HepG2 (cell line): ENCODE data around the gene C2orf15. TPM values are rescaled to one million over a fixed set of nuclear protein-coding genes. Genes with fewer than 3 reads are reported as not detected.

Source experiments
- ATAC-seq: fragments of 200-7000 bp; cut with Tn5 transposase; 3 replicates; pipeline ENCODE4 v1.9.1; 2020; ENCODE audit warnings: mild to moderate bottlenecking, moderate library complexity
- BruUV-seq: library from RNA; stranded (reverse); fragments of 400-500 nt; replicated peaks from 2 replicates; lab custom pipeline; 2021; lab: Mats Ljungman, UMichigan
- CTCF ChIA-PET: fragments of 300-600 bp; formaldehyde crosslinking; extraction: SDS; loops from one replicate; lab custom pipeline; 2021; ENCODE audit warnings: low total read pairs, inconsistent platforms, low intra/inter-chr PET ratio; lab: Yijun Ruan, JAX
- POLR2A ChIA-PET: fragments of 350-600 bp; sonication (Branson Sonifier 250); formaldehyde crosslinking; loops from one replicate; lab custom pipeline; 2020; ENCODE audit warnings: antibody characterized with exemption, inconsistent platforms; lab: Yijun Ruan, JAX
- DNase-seq: peaks from one replicate; pipeline ENCODE4 v3.0.0-alpha.2; 2015; ENCODE audit warnings: low spot score
- FAIRE-seq: peaks from 3 replicates; lab custom pipeline; 2011; peaks lifted over from hg19 to GRCh38; lab: Jason Lieb, UNC
- H2AFZ ChIP-seq: one replicate; pipeline ENCODE4 v1.6.1; 2011; ENCODE audit warnings: low read length, inconsistent platforms
- H3K27ac ChIP-seq: fragments of 300-600 bp; 3 replicates; pipeline ENCODE4 v1.8.0; 2011; ENCODE audit warnings: mixed run types, mild to moderate bottlenecking, mixed read lengths, low read length, inconsistent platforms; ENCODE audit not compliant: insufficient read depth; ENCODE audit errors: extremely low read length
- H3K27me3 ChIP-seq, 2 experiments: fragments of 200-600 bp in 1 of 2; 2 replicates in 1 of 2; 3 replicates in 1 of 2; pipeline versions ENCODE4 v1.6.0 to v1.8.0; 2011; ENCODE audit warnings: low read length in 2 of 2, mild to moderate bottlenecking in 2 of 2, moderate library complexity in 2 of 2, inconsistent platforms in 1 of 2; ENCODE audit not compliant: insufficient read depth in 2 of 2, control insufficient read depth in 1 of 2
- H3K36me3 ChIP-seq, 2 experiments: fragments of 200-600 bp in 1 of 2; replicated peaks in 1 of 2; 2 replicates in 1 of 2; 3 replicates in 1 of 2; pipeline versions ENCODE4 v1.5.1 to v1.8.0; 2011; ENCODE audit warnings: low read length in 2 of 2, inconsistent platforms in 1 of 2; ENCODE audit not compliant: insufficient read depth in 2 of 2, control insufficient read depth in 1 of 2
- H3K4me1 ChIP-seq: 2 replicates; pipeline ENCODE4 v1.5.1; 2012; ENCODE audit warnings: low read length, inconsistent platforms; ENCODE audit not compliant: insufficient read depth
- H3K4me2 ChIP-seq: 2 replicates; pipeline ENCODE4 v1.6.0; 2011; ENCODE audit warnings: low read depth, low read length, inconsistent platforms
- H3K4me3 ChIP-seq, 3 experiments: fragments of 200-600 bp in 1 of 3; sonication (generic), shearing (Covaris generic) in 1 of 3; replicated peaks in 1 of 3; 2 replicates each; pipeline ENCODE4 v1.5.1; 2011 to 2016; ENCODE audit warnings: low read length in 3 of 3, inconsistent platforms in 2 of 3, low read depth in 2 of 3, mild to moderate bottlenecking in 2 of 3, control low read depth in 1 of 3, mixed read lengths in 1 of 3; ENCODE audit not compliant: insufficient read depth in 1 of 3
- H3K79me2 ChIP-seq: one replicate; pipeline ENCODE4 v1.6.1; 2011; ENCODE audit warnings: low read length, inconsistent platforms; ENCODE audit not compliant: insufficient read depth
- H3K9ac ChIP-seq: 2 replicates; pipeline ENCODE4 v1.6.0; 2011; ENCODE audit warnings: mild to moderate bottlenecking, low read depth, low read length, inconsistent platforms; ENCODE audit not compliant: insufficient read depth
- H3K9me3 ChIP-seq: 2 replicates; pipeline ENCODE4 v1.5.1; 2012; ENCODE audit warnings: mild to moderate bottlenecking, low read length
- H4K20me1 ChIP-seq: 2 replicates; pipeline ENCODE4 v1.6.0; 2011; ENCODE audit warnings: inconsistent platforms, mild to moderate bottlenecking, low read length, moderate library complexity; ENCODE audit not compliant: insufficient read depth
- ARID2 ChIP-seq: sonication (generic); formaldehyde crosslinking; IDR thresholded peaks from 2 replicates; pipeline ENCODE4 v1.8.1; 2022; ENCODE audit warnings: mild to moderate bottlenecking, missing genetic modification reagents, borderline replicate concordance
- MAFF ChIP-seq: IDR thresholded peaks from 2 replicates; pipeline ENCODE4 v1.6.1; 2011; ENCODE audit warnings: low read depth, low read length, improper control_type of control experiment
- MAFK ChIP-seq, 2 experiments: IDR thresholded peaks in 1 of 2; conservative IDR thresholded peaks in 1 of 2; 2 replicates each; pipeline ENCODE4 v1.6.1; 2011; ENCODE audit warnings: improper control_type of control experiment in 2 of 2, low read length in 2 of 2
- PITX1 ChIP-seq: sonication (generic); formaldehyde crosslinking; IDR thresholded peaks from 2 replicates; pipeline ENCODE4 v1.5.1; 2020; ENCODE audit warnings: mild to moderate bottlenecking, missing genetic modification reagents
- TRAFD1 ChIP-seq: sonication (generic); formaldehyde crosslinking; IDR thresholded peaks from 2 replicates; pipeline ENCODE4 v1.5.1; 2020; ENCODE audit warnings: missing genetic modification reagents, mild to moderate bottlenecking, borderline replicate concordance
- ZFP36L1 ChIP-seq: sonication (generic); formaldehyde crosslinking; IDR thresholded peaks from 2 replicates; pipeline ENCODE4 v1.8.0; 2022; ENCODE audit warnings: mild to moderate bottlenecking, missing genetic modification reagents, moderate library complexity
- ZNF30 ChIP-seq: sonication (generic); formaldehyde crosslinking; IDR thresholded peaks from 2 replicates; pipeline ENCODE4 v1.5.0; 2020; ENCODE audit warnings: mild to moderate bottlenecking, missing genetic modification reagents
- ZNF343 ChIP-seq: sonication (generic); formaldehyde crosslinking; IDR thresholded peaks from 2 replicates; pipeline ENCODE4 v1.4.0; 2020; ENCODE audit warnings: mild to moderate bottlenecking, missing genetic modification reagents
- ZNF597 ChIP-seq: sonication (generic); formaldehyde crosslinking; IDR thresholded peaks from 2 replicates; pipeline ENCODE4 v1.5.0; 2020; ENCODE audit warnings: missing genetic modification reagents
- ZNF678 ChIP-seq: sonication (generic); formaldehyde crosslinking; IDR thresholded peaks from 2 replicates; pipeline ENCODE4 v1.4.0; 2020; ENCODE audit warnings: mild to moderate bottlenecking, missing genetic modification reagents
- ZNF746 ChIP-seq: sonication (generic); formaldehyde crosslinking; IDR thresholded peaks from 2 replicates; pipeline ENCODE4 v1.8.0; 2022; ENCODE audit warnings: mild to moderate bottlenecking, missing genetic modification reagents
- ZNF883 ChIP-seq: sonication (generic); formaldehyde crosslinking; IDR thresholded peaks from 2 replicates; pipeline ENCODE4 v1.5.1; 2020; ENCODE audit warnings: mild to moderate bottlenecking, missing genetic modification reagents; ENCODE audit errors: not compliant biosample characterization
- WGBS: methylation state at CpG from one replicate; pipeline ENCODE4 v1.1.6; 2017; ENCODE audit warnings: low lambda C conversion rate; 5-methylcytosine and 5-hydroxymethylcytosine counted together
- in situ Hi-C: cut with HindIII; loops from 2 replicates; pipeline ENCODE4 v1.10.0; 2017; ENCODE audit warnings: low pct_unique_long_range_greater_than_20kb; ENCODE audit not compliant: extremely low pct_ligation_motif_present
- intact Hi-C: fragments of 100-400 bp; cut with micrococcal nuclease; formaldehyde crosslinking; loops from one replicate; pipeline ENCODE4 v1.10.0; 2022; ENCODE audit not compliant: unreplicated experiment
- polyA plus RNA-seq, 8 experiments: library from polyadenylated mRNA; depleted of rRNA in 3 of 8; stranded (reverse) in 7 of 8; unstranded in 1 of 8; fragments of >200 nt; fragmentation: Illumina TruSeq in 4 of 8; extraction: Trizol in 4 of 8; gene quantifications; 2 replicates each; pipeline versions ENCODE4 v1.2.1 to v1.2.3, GENCODE V29; 2011 to 2016; ENCODE audit warnings: low read depth in 4 of 8, missing spikeins in 1 of 8, mixed read lengths in 1 of 8; ENCODE audit not compliant: insufficient read depth in 1 of 8
- total RNA-seq, 5 experiments: library from RNA; depleted of rRNA; stranded (reverse); fragments of >200 nt; fragmentation: Illumina TruSeq; extraction: Trizol; gene quantifications; 2 replicates each; pipeline ENCODE4 v1.2.3, GENCODE V29; 2016; ENCODE audit warnings: low read depth in 1 of 5

The C2orf15 gene
- total and polyA plus RNA-seq, 2 of the 13 experiments (the other 11 are each of a cell fraction or from before 2014, with no cell fraction given), result 5.5 to 8.3 TPM

- H3K9ac ChIP-seq, result no peak overlapping the region
- H3K27me3 ChIP-seq, result no peaks in the 10 kb centered on the region
- no peak overlapping the region for H3K4me2 ChIP-seq
- in situ Hi-C loops, result no loop called here
- ChIA-PET CTCF (no interaction called here), POLR2A (interaction anchor here (0.9 kb wide), 1 partner anchor 16 kb away, joined by 4 read pairs; the partner anchor contains the start of genes LIPT1 and TSGA10)
- H3K79me2 ChIP-seq, result no peaks in the 10 kb centered on the region
- no peaks in the 10 kb centered on the region for H4K20me1 ChIP-seq
- 97% methylated on average over 8 of the region's 8 CpGs for WGBS
- peaks cover 9 to 35% of the 10 kb centered on the region in 2 experiments for H3K36me3 ChIP-seq
- TF ChIP-seq MAFF (0 out of 2 replicates have a peak, but pooled peaks have one; percentile 13), MAFK (conservative IDR thresholded peaks at IDR 0.05 in 1 of 2, IDR thresholded peaks at IDR 0.05 in 1 of 2; ENCODE audit: low read length in 2 of 2) (peak in 1 of 2 experiments; percentile 44; a peak in 2 of 4 replicates), ZNF746 (no peak)
- H2AFZ ChIP-seq, result no peak overlapping the region
- DNase-seq, result no peak
- no peak overlapping the region for H3K4me3 ChIP-seq
- no peaks in the 10 kb centered on the region for H3K9me3 ChIP-seq
- BruUV-seq, result no TSS peak
- intact Hi-C loops, result no loop called here
- no peak overlapping the region for H3K27ac ChIP-seq
- no peaks in the 10 kb centered on the region for H3K4me1 ChIP-seq
- FAIRE-seq, result no peak
- no peak for ATAC-seq
Measured at GRCh38 chr2:99171377-99172140, 30.1 kb downstream of the C2orf15 start.

- POLR2A ChIA-PET, result interaction anchor here (0.6 to 3.4 kb wide), 12 partner anchors 9 to 310 kb away, joined by 3 to 103 read pairs (median 4); partner anchors contain the start of genes C2orf15, EIF5B, LIPT1 and TSGA10
- peak; percentile 78; the same call in 1 of the 2 replicates for TF ChIP-seq ARID2
- no peak for TF ChIP-seq ZNF678 (CRISPR knock-in tag)
- no peak; the same call in 1 of the 2 replicates for TF ChIP-seq ZNF30 (CRISPR knock-in tag)
- no peak for TF ChIP-seq ZNF597 (CRISPR knock-in tag)
- peak; percentile 83 for TF ChIP-seq ZNF343 (CRISPR knock-in tag)
- no peak for TF ChIP-seq TRAFD1 (CRISPR knock-in tag)
- peak; percentile 93 for TF ChIP-seq ZNF883 (CRISPR knock-in tag)
- no peak; the same call in 1 of the 2 replicates for TF ChIP-seq ZFP36L1 (CRISPR knock-in tag)
- TF ChIP-seq PITX1 (CRISPR knock-in tag), result peak; percentile 95
Measured at GRCh38 chr2:99180755-99181623, 39.5 kb downstream of the C2orf15 start, which contains the start of the genes MITD1 and MRPL30. Gene MITD1 (minus strand): TSS chr2:99181058. CDS start chr2:99180981, 77 bp downstream. Gene MRPL30 (plus strand): TSS chr2:99181184. CDS start chr2:99186204, 5,020 bp downstream.

More at GRCh38 chr2:99180755-99181623, 39.5 kb downstream of the C2orf15 start, which contains the start of the genes MITD1 and MRPL30:
- Histone ChIP-seq H3K9ac (peak within 1 kb of the TSS; percentile 82), H3K4me3 (peak within 1 kb of the TSS; percentile 68 to 84 (median 84)), H3K79me2 (peaks cover 61% of the 10 kb centered on the region), H3K4me1 (peaks cover 46% of the 10 kb centered on the region), H3K27me3 (no peaks in the 10 kb centered on the region; a peak in 1 of 5 replicates), H3K27ac (peak within 1 kb of the TSS; percentile 83), H4K20me1 (no peaks in the 10 kb centered on the region), H3K9me3 (no peaks in the 10 kb centered on the region), H3K4me2 (peak within 1 kb of the TSS; percentile 83), H3K36me3 (no peaks in the 10 kb centered on the region), H2AFZ (peak within 1 kb of the TSS; percentile 66)
- CTCF ChIA-PET, result no interaction called here
- in situ Hi-C loops, result loop anchor here (5.0 kb wide), 1 partner anchor 156 kb away; the partner anchor contains the start of genes EIF5B and TXNDC9
- FAIRE-seq, result peak; percentile 78
- DNase-seq, result peak; percentile 97
- TSS peak; percentile 82 for BruUV-seq
- peak; percentile 91 for ATAC-seq
- intact Hi-C loops, result loop anchor here (1.0 to 10.0 kb wide), 6 partner anchors 26 to 314 kb away; partner anchors contain the start of genes C2orf15, LIPT1, REV1 and TSGA10
- under 1% methylated on average over 36 of the region's 39 CpGs for WGBS
